ENCODE results near the gene POLR1H.
A peak's percentile ranks its signal among the peaks of the same experiment; 100 is the strongest.
"Not testable (repeated sequence)": the region's sequence is repeated elsewhere in the genome, so short reads cannot be mapped to it uniquely, and the experiment has no call there.

POLR1H gene

DNA sequence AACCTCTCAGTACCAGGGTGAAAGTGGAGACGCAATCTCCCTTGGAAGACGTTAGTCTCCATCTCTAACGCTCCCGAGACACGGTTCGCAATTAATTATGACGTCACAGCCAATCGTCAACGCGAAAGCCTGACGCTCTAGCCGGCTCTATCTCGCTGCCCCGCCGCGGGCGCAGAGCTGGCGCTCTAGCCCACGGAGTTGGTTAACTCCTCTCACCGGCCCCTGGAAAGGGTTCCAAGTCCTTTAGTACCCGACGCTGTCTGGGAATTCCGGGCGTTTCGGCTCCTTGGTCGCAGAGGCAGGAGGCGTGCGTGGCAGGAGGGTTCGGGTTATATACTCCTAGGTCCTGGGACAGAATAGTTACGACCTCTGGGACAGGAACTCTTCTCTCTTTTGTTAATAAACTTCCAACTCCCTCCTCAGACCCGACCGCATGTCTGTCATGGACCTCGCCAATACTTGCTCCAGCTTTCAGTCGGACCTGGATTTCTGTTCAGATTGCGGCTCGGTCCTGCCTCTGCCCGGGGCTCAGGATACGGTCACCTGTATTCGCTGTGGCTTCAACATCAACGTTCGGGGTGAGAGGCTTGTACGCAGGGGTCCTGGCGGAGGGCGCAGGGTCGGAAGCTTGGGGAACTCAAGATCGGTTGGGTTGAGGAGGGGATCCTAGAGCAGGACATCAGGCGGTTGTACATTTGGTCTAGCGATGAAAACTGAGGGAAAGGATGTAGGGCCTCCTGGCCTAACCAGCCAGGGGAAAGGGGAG, at the start of gene POLR1H:
Gene POLR1H (plus strand): TSS at position 174 of the 766 bp plus-strand sequence. CDS start 260 bp downstream, at position 434.
- peak; percentile 66 to 76 (median 72) for DNase-seq

GRCh38 chr6:30013291-30013922, 47.7 kb upstream of the POLR1H start:
- peak in 2 of 4 experiments; percentile 34 to 43 for DNase-seq

- no peak for DNase-seq
Observed at GRCh38 chr6:30019819-30020218, 41.2 kb upstream of the POLR1H start.

- no peak for DNase-seq
Observed at GRCh38 chr6:30020626-30021025, 40.4 kb upstream of the POLR1H start.

DNA sequence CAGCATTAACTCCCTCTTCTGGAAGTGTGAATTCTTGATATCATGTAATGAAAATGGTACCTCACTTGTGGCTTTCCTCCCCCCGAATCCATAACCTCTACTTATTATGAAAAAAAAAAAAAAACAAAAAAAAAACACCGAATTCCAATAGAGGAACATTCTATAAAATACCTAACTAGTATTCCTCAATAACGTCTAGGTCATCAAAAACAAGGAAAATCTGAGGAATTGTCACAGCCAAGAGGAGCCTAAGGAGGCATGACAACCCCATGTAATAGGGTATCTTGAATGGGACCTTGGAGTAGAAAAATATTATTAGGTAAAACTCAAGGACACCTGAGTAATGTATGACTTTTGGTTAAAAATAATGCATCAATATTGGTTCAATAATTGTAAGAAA, 38.9 kb upstream of the POLR1H start:
- no peak for DNase-seq

DNA sequence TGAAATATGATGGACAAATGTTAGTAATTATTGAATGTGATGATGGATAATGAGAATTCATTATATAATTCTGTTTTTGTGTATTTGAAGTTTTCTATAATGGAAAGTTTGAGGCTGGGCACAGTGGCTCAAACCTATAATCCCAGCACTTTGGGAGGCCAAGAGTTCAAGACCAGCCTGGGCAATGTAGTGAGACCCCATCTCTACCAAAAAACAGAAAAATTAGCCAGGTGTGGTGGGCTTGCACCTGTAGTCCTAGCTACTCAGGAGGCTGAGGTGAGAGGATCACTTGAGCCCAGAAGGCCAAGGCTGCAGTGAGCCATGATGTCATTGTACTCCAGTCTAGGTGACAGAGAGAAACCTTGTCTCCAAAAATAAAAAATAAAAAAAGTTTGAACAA, 38.4 kb upstream of the POLR1H start:
- not testable (repeated sequence) for DNase-seq

DNA sequence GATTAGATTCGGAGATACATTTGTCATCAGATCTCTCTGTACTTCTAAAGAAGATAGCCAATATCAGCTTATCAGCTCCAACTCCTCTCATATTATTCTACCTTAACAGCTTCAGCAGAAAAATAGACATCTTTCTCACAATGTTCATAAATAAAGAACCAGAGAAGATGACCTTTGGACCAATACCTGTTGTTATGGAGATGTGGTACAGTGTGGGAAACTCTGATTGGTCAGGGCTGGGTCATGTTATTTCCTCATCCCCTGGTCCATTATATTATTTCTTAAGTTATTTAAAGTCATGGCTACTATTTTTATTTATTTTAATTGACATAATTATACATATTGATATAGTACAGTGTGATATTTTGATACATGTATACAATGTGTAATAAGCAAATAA, 35.9 kb upstream of the POLR1H start:
- no peak for DNase-seq

GRCh38 chr6:30029588-30029987, 31.5 kb upstream of the POLR1H start:
- DNase-seq, result no peak

GRCh38 chr6:30031381-30031780, 29.7 kb upstream of the POLR1H start:
- DNase-seq, result no peak

DNA sequence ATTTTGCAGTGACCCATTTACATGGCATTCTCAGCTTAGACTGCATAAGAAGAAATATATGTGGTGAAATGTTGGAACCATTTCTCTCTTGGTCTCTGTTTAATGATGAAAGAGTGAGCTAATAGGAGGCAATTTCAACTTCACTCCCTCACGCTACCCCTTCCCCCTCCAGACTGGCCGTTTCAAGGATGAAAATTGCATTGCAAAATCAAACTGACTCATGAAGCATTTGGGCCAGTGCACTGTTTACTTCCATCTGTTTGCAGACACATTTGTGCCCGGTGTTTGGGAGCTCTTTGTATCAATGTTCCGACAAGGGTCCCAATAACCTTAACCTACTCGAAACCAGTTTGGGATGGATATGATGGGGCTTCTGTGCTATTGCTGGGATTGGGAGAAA, 27.6 kb upstream of the POLR1H start:
- not testable (repeated sequence) for DNase-seq

DNA sequence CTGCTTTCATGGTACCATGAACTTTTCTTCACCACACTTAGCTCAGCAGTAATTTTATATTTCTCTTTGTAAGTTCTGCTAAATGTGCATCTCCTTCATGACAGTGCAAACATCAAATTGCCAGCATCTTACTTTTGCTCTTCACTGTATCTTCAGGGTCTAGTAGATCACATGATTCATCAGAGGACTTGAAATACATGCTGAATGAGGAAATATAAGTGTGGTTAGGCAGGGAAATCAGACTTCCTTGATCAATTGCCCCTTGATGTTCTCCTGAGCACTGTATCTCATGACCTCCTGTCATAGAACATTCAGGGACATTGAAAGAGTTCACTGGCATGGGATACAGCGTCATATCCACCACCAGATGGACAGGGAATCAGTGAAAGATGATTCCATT, 25.3 kb upstream of the POLR1H start:
- DNase-seq, result no peak

DNA sequence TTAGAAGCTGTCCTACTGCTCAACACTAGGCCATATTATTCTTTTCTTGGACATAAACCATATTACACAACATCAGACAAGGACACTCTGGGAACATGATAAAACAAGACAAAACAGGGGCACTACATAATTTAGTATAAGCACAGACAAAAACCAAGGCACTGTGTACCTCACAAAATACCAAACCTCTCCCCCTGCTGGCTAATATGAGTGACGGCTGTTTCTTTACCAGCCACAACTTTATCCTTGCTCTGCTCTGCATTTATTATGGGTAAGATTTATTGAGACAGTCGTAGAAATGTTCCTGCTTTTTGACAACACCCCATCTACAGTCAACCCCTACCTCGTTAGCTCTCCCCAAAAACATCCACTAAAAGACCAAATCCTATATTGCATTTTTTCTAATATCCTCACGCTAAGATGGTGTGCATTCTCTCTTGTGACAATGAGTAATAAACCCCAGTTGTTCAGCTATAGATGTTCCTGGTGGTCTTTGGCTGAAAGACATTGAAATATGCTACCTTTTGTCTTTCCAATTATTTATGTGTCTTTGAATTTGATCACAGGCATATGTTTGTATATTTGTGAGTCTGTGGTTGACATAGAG, 23.8 kb upstream of the POLR1H start:
- DNase-seq, result no peak

- no peak for DNase-seq
Observed at GRCh38 chr6:30041221-30041620, 19.8 kb upstream of the POLR1H start.

GRCh38 chr6:30041821-30042220, 19.2 kb upstream of the POLR1H start:
- DNase-seq, result no peak

DNA sequence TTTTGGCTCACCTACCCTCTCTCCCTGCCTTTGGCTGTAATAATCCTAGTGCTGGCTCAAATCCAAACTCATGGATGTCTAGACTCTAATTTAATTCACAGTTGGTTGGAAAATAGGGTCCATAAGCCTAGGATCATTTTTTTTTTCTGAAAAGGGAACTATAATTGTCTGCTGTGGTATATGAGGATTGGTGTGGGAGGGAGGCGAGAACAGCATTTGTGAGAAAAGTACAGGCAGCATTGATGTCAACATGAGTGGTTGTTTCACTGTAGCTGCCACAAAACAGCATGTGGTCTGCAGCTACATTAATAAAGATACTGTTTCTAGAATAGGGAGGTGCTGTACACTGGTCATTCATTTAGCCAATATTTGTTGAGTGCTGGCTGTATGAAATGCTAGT, 18.6 kb upstream of the POLR1H start:
- no peak for DNase-seq

GRCh38 chr6:30042914-30043313, 18.2 kb upstream of the POLR1H start:
- DNase-seq, result no peak

GRCh38 chr6:30043744-30044143, 17.3 kb upstream of the POLR1H start:
- no peak for DNase-seq

GRCh38 chr6:30044630-30045029, 16.4 kb upstream of the POLR1H start:
- DNase-seq, result no peak

GRCh38 chr6:30047220-30047619, 13.8 kb upstream of the POLR1H start:
- DNase-seq, result no peak

DNA sequence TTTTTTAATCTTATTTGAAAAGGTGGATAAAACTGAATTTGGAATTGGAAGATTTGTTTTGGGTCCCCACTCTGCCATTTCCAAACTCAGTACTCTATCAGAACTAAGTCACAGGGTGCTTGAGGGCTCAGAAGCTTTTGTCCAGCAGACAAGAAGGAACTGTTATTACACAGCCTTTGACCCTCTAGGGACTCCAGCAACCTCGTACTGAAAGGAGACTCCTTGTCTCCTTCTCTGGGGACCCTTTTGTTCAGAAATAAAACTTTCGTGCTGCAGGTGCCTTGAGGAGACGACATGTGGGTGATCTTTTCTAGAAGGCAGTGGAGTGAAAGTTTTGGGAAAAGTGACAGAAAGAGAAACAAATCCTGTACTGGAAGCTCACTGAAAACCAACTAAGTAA, 7.4 kb upstream of the POLR1H start:
- no peak for DNase-seq

DNA sequence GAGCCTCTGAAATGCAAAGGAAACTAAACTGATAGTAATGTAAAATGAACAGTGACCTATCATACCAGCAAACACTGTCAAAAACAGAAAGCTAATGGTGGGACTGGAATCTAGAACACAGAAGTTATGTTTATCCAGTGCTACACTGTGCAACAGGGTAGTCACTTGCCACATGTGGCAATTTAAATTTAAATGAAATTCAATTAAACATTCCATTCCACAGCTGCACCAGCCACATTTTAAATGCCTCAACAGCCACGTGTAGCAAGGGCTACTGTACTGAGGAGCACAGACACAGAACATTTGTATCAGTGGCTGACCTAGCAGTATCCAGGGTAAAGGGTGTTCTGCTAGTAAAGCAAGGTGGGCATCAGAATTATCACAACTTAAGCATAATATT, 5.6 kb upstream of the POLR1H start:
- DNase-seq, result no peak

DNA sequence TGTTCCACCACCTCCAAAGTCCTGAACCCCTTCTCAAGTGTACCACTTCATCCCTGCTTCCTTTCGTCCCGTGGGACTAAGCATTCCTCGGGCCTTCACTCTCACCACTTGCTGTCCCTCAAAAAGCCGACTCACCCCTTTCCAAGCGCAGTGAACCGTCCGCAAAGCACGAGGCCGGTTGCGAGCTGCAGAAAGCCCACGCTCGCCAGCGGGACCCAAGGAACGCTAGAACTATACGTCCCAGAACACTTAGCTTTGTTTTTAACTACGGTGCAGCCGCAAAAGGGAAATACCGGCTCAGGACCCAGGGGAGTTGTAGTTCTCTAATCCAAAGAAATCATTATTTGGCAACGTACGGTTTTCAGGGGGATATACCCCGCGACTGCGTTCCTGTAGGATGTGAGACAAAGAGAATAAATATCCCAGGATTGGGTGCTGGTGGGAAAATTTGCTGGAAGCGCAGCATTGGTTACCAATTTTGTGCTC, 416 bp upstream of the POLR1H start:
- DNase-seq, result no peak

- DNase-seq, result no peak
Observed at GRCh38 chr6:30061858-30062458, 893 bp downstream of the POLR1H start.
